Measurements from ENCODE around the gene KCNH2. TPM values are rescaled to one million over a fixed set of nuclear protein-coding genes. Genes with fewer than 3 reads are reported as not detected.

KCNH2 gene
- total and polyA plus RNA-seq, 10 of the 15 experiments (the other 5 are each of a cell fraction or from before 2014, with no cell fraction given) = 0.04 to 0.24 (median 0.17) TPM; not detected in 6

GRCh38 chr7:151023232-151023631, 45.1 kb upstream of the KCNH2 start:
- DNase-seq (ENCODE audit: low read depth, low spot score) = no peak
- Histone ChIP-seq H3K27me3 (replicated peaks in 1 of 2; ENCODE audit: control insufficient read depth in 2 of 2, insufficient read depth in 2 of 2, low read length in 1 of 2) (peaks cover 8 to 10% of the 10 kb centered on the region in 2 experiments; a peak in 3 of 4 replicates), H2AFZ (ENCODE audit: control insufficient read depth, low read depth, low read length) (no peak overlapping the region), H3K4me2 (ENCODE audit: control insufficient read depth, insufficient read depth) (no peak overlapping the region), H3K4me1 (ENCODE audit: control insufficient read depth, insufficient read depth, low read length) (peaks cover 2% of the 10 kb centered on the region; the same call in 1 of the 2 replicates), H3K36me3 (ENCODE audit: control insufficient read depth in 2 of 2, insufficient read depth in 2 of 2, low read length in 1 of 2) (no peaks in the 10 kb centered on the region), H3K27ac (ENCODE audit: control insufficient read depth, insufficient read depth) (no peak overlapping the region), H4K20me1 (ENCODE audit: control insufficient read depth, insufficient read depth) (no peaks in the 10 kb centered on the region), H3K9ac (ENCODE audit: control insufficient read depth, insufficient read depth, low read length) (no peak overlapping the region), H3K79me2 (ENCODE audit: control insufficient read depth, insufficient read depth, low read length) (no peaks in the 10 kb centered on the region), H3K9me3 (replicated peaks; ENCODE audit: control insufficient read depth, insufficient read depth, low read length) (no peaks in the 10 kb centered on the region), H3K4me3 (no peak overlapping the region)
- no peak for ATAC-seq
- RAD21 ChIA-PET (ENCODE audit: unreplicated experiment) = no interaction called here
- CTCF ChIA-PET = interaction anchor here (6.0 kb wide), 1 partner anchor 14 kb away, joined by 35 read pairs; no protein-coding TSS in a partner anchor
- POLR2A ChIA-PET = no interaction called here
- no TSS peak for BruUV-seq (replicated peaks)
- TF ChIP-seq PRDM15 (CRISPR knock-in tag; IDR thresholded peaks at IDR 0.05) (no peak), PBX3 (IDR thresholded peaks at IDR 0.05; ENCODE audit: insufficient replicate concordance, low read depth, low read length) (no peak), FOXM1 (IDR thresholded peaks at IDR 0.05; ENCODE audit: low read depth, low read length) (no peak), NKRF (conservative IDR thresholded peaks at IDR 0.05) (no peak), BCL11A (IDR thresholded peaks at IDR 0.05; ENCODE audit: low read depth, low read length) (no peak), DPF2 (IDR thresholded peaks at IDR 0.05) (no peak), BMI1 (IDR thresholded peaks at IDR 0.05; ENCODE audit: borderline replicate concordance) (no peak), SMAD5 (IDR thresholded peaks at IDR 0.05; ENCODE audit: low read depth) (no peak), NFXL1 (IDR thresholded peaks at IDR 0.05; ENCODE audit: borderline replicate concordance) (no peak), TCF7 (IDR thresholded peaks at IDR 0.05; ENCODE audit: borderline replicate concordance) (no peak), TCF12 (IDR thresholded peaks at IDR 0.05; ENCODE audit: low read depth, low read length) (no peak), CREB1 (IDR thresholded peaks at IDR 0.05; ENCODE audit: low read depth) (no peak), RCOR1 (conservative IDR thresholded peaks at IDR 0.05; ENCODE audit: low read depth, low read length) (no peak), EZH2 (IDR thresholded peaks at IDR 0.05; ENCODE audit: borderline replicate concordance, control insufficient read depth, low read depth, low read length) (no peak), E2F8 (IDR thresholded peaks at IDR 0.05; ENCODE audit: low read depth, partially characterized antibody) (no peak), PML (IDR thresholded peaks at IDR 0.05; ENCODE audit: low read length) (no peak)
- SMC1A ChIA-PET (ENCODE audit: uncharacterized antibody, unreplicated experiment) = no interaction called here
- in situ Hi-C loops (cut with MboI) (no loop called here), intact Hi-C loops (cut with micrococcal nuclease; ENCODE audit: unreplicated experiment) (no loop called here)
- FAIRE-seq = no peak
- WGBS (ENCODE audit: insufficient coverage, insufficient replicate concordance, low lambda C conversion rate, missing lambda C conversion rate) = 32% methylated on average over 10 of the region's 10 CpGs
